HG02571 (cell line): Measurements from ENCODE around the gene TRPC4.
"Not testable (repeated sequence)": the region's sequence is repeated elsewhere in the genome, so short reads cannot be mapped to it uniquely, and the experiment has no call there.

Source experiments
- ATAC-seq: cut with Tn5 transposase; IDR thresholded peaks from one replicate; pipeline ENCODE4 v1.9.1; 2021; ENCODE audit warnings: mild to moderate bottlenecking, moderate library complexity; ENCODE audit not compliant: unreplicated experiment

TRPC4 gene

GRCh38 chr13:37835392-37835791 lies 34.2 kb downstream of the TRPC4 start:
- ATAC-seq, result no peak

GRCh38 chr13:37833411-37833810 lies 36.2 kb downstream of the TRPC4 start:
- ATAC-seq, result no peak

- no peak for ATAC-seq
Measured at GRCh38 chr13:37816276-37816675, 53.3 kb downstream of the TRPC4 start.

GRCh38 chr13:37811441-37811840 lies 58.1 kb downstream of the TRPC4 start:
- no peak for ATAC-seq

- ATAC-seq, result no peak
Measured at GRCh38 chr13:37806666-37807065, 62.9 kb downstream of the TRPC4 start.

GRCh38 chr13:37797631-37798030 lies 71.9 kb downstream of the TRPC4 start:
- no peak for ATAC-seq

GRCh38 chr13:37796795-37797194 lies 72.8 kb downstream of the TRPC4 start:
- not testable (repeated sequence) for ATAC-seq

GRCh38 chr13:37795326-37795725 lies 74.2 kb downstream of the TRPC4 start:
- no peak for ATAC-seq

GRCh38 chr13:37791699-37792098 lies 77.9 kb downstream of the TRPC4 start:
- no peak for ATAC-seq

- ATAC-seq, result no peak
Measured at GRCh38 chr13:37788346-37788745, 81.2 kb downstream of the TRPC4 start.

GRCh38 chr13:37777676-37778075 lies 91.9 kb downstream of the TRPC4 start:
- no peak for ATAC-seq

GRCh38 chr13:37775871-37776270 lies 93.7 kb downstream of the TRPC4 start:
- no peak for ATAC-seq

GRCh38 chr13:37772644-37773043 lies 96.9 kb downstream of the TRPC4 start:
- no peak for ATAC-seq

GRCh38 chr13:37769545-37769944 lies 100.0 kb downstream of the TRPC4 start:
- ATAC-seq, result no peak

- no peak for ATAC-seq
Measured at GRCh38 chr13:37769078-37769477, 100.5 kb downstream of the TRPC4 start.

GRCh38 chr13:37766502-37766901 lies 103.1 kb downstream of the TRPC4 start:
- no peak for ATAC-seq

- ATAC-seq, result no peak
Measured at GRCh38 chr13:37755349-37755748, 114.2 kb downstream of the TRPC4 start.

- ATAC-seq, result no peak
Measured at GRCh38 chr13:37753776-37754175, 115.8 kb downstream of the TRPC4 start.

GRCh38 chr13:37752146-37752545 lies 117.4 kb downstream of the TRPC4 start:
- ATAC-seq, result no peak

- no peak for ATAC-seq
Measured at GRCh38 chr13:37751025-37751424, 118.5 kb downstream of the TRPC4 start.

GRCh38 chr13:37748913-37749312 lies 120.7 kb downstream of the TRPC4 start:
- no peak for ATAC-seq

- no peak for ATAC-seq
Measured at GRCh38 chr13:37747071-37747612, 122.4 kb downstream of the TRPC4 start.

GRCh38 chr13:37741536-37741935 lies 128.0 kb downstream of the TRPC4 start:
- no peak for ATAC-seq
